ENCODE results near the gene FCER2.
"Not testable (repeated sequence)": the region's sequence is repeated elsewhere in the genome, so short reads cannot be mapped to it uniquely, and the experiment has no call there.

Gene FCER2, protein sequence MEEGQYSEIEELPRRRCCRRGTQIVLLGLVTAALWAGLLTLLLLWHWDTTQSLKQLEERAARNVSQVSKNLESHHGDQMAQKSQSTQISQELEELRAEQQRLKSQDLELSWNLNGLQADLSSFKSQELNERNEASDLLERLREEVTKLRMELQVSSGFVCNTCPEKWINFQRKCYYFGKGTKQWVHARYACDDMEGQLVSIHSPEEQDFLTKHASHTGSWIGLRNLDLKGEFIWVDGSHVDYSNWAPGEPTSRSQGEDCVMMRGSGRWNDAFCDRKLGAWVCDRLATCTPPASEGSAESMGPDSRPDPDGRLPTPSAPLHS

DNA sequence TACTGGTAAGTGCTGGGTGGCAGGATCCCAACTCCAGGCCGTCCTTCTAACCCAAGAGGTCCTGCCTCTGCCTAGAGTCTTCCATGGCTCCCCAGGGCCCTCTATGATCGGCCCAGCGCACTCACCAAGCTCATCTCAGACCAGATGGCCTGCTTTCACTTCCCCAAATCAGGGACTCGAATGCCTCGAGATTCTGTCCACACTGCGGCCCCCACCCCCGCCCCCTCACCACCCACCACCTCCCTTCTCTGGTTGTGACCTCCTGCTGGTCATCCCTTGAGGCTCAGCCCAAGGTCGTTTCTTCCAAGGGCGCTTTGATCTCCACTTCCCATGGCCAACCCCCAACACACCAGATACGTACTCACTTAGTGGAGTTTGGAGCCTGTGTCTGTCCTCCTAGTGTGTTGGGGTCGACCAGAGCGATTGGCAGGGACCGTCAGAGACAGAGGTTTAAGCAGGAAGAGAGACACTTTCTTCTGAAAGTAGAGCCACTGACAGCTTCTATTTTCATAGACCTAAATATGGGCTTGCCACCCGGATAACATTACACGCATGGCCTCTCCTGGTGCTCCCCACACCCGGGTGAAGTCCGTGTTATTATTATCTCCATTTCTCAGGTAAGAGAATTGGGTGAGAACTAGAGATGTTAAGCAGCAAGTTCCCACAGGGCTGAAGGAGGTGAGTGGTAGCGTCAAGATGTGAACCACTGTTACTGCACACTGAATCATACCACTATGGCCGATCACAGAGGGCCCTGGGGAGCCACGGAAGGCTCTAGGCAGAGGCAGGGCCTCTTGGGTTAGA is at the start of gene FCER2:
TSS of gene FCER2 (minus strand) at position 478 of the 804 bp plus-strand sequence. CDS start 2,371 bp downstream, outside the sequence.
- DNase-seq = no peak

- DNase-seq = no peak
Measured at GRCh38 chr19:7751157-7751783, 49.3 kb upstream of the FCER2 start.

DNA sequence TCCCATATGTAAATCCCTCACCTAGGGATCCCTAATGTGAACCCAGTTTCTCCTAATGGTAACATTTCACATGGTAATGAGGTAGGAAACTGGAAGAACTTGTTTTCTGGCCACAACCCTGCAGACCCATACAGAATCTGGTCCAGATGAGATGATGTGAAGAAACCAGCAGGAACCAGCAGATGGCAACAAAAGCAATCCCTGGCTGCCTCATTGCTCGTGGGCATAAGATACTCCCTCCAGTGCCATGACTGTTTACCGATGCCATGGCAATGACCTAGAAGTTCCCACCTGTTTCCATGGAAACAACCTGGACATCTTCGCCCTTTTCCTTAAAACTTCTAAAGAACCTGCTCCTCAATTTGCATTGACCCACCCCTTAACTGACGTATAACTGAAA is 46.8 kb upstream of the FCER2 start:
- peak; percentile 71 to 76 for DNase-seq

- no peak for DNase-seq
Measured at GRCh38 chr19:7748171-7748570, 46.2 kb upstream of the FCER2 start.

GRCh38 chr19:7746903-7747884 is 45.3 kb upstream of the FCER2 start, which contains the start of gene CD209:
Gene CD209 (minus strand): TSS chr19:7747534. CDS start chr19:7747511, 23 bp downstream.
- DNase-seq = no peak

- not testable (repeated sequence) for DNase-seq
Measured at GRCh38 chr19:7746306-7746705, 44.4 kb upstream of the FCER2 start.

- no peak for DNase-seq
Measured at GRCh38 chr19:7744871-7745650, 43.1 kb upstream of the FCER2 start.

DNA sequence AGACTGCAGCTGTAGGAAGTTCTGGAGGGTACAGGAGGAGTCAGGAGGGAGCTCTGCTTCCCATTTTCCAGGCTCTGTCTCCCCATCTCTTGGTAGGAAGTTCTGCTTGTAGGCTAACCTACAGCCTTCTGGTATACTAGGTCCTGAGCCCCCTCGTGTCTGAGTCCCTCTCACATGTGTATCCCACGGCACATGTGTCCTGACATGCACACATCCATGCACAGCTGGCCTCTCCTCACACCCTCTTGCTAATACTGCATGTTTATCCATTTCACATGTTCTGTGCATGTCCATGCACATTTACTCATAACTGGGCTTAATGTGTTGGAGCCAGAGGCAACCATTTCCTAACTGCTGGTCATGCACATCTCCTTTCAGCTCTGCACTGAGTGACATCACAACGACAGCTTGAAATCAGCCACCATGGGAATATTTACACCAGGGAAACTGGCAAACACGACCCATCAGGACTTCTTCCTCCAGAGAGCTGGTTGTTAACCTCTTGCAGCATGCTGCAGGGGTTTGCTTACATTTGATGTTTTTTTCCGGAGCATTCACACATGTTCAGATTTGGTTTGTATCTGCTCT is 42.4 kb upstream of the FCER2 start:
- DNase-seq = no peak

DNA sequence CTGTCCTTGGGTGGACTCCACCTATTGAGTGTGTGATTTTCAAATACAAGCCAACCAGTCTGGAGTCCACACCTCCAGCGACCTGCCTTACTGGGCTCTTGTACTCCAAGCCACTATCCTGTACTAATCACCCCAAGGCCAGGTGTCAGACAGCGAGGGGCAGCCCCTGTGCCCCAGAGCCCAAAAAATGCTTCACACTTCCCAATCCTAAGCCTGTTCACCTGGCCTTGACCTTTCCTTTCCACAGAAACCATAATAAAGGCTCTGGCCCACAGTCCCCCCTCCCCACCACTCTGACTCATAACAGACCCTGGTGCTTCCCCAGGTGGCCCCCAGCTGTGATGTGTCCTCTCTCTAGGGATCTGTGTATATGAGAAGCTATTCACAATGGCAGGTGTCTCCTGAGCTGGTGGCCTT is 41.5 kb upstream of the FCER2 start:
- peak in 1 of 2 experiments; percentile 21 for DNase-seq

DNA sequence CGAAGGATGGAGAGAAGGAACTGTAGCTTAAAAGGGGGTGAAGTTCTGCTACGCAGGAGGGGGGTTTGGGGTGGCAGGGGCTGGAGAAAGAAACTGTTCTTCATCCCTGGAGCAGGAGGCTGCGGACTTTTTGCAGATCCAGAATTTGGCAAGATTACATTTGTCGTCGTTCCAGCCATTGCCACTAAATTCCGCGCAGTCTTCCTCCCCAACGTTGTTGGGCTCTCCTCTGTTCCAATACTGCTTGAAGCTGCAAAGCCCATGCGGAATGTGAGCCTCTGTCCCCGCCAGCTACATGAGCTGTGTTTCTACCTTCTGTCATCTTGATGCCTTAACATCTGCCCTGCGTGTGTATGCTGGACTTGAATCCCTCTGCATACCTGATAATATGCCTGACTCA is 41.1 kb upstream of the FCER2 start:
- DNase-seq = peak; percentile 70 to 90

DNA sequence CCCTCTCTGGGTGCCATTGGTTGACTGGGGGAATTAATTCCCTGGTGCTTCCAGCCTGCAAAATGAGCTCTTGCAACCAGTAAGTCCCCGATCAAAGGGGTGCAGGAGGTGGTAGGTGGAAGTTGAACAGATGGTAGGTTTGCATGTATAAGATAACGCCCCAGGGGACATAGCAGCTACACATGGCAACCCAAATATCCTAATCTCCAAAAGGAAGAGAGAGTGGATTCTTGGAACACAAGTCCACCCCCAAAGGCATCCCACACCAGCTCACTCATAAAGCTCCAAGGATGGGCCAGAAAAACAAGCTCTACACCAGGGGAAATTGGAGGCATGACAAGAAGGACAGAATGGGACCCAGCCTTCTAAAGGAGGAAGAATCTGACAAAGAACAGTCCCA is 40.6 kb upstream of the FCER2 start:
- DNase-seq = peak; percentile 85 to 97

DNA sequence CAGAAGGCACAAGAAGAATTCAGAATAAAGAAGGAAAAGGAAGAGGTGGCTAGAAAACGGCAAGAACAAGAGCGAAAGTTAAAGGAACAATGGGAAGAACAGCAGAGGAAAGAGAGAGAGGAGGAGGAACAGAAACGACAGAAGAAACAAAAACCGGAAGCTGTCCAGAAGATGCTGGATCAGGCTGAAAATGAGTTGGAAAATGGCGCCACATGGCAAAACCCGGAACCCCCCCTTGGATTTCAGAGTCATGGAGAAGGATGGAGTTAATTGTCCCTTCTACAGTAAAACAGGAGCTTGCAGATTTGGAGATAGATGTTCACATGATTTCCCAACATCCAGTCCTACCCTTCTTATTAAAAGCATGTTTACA is 38.7 kb upstream of the FCER2 start:
- DNase-seq = no peak

- no peak for DNase-seq
Measured at GRCh38 chr19:7739801-7740681, 38.1 kb upstream of the FCER2 start.

- peak in 1 of 2 experiments; percentile 26 for DNase-seq
Measured at GRCh38 chr19:7739211-7739755, 37.4 kb upstream of the FCER2 start.

GRCh38 chr19:7738023-7738422 is 36.1 kb upstream of the FCER2 start:
- DNase-seq = no peak

- no peak for DNase-seq
Measured at GRCh38 chr19:7737215-7737614, 35.3 kb upstream of the FCER2 start.

DNA sequence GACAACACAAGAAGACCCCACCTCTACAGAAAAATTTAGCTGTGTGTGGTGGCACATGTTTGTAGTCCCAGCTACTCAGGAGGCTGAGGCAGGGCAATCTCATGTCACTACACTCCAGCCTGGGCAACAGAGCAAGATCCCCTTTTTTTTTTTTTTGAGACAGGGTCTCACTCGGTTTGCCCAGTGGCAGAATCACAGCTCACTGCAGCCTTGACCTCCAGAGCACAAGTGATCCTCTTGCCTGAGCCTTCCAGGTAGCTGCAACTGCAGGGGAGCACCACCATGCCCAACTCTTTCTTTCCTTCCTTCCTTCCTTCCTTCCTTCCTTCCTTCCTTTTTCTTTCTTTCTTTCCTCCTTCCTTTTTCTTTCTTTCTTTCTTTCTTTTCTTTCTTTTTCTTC is 34.2 kb upstream of the FCER2 start:
- DNase-seq = no peak

DNA sequence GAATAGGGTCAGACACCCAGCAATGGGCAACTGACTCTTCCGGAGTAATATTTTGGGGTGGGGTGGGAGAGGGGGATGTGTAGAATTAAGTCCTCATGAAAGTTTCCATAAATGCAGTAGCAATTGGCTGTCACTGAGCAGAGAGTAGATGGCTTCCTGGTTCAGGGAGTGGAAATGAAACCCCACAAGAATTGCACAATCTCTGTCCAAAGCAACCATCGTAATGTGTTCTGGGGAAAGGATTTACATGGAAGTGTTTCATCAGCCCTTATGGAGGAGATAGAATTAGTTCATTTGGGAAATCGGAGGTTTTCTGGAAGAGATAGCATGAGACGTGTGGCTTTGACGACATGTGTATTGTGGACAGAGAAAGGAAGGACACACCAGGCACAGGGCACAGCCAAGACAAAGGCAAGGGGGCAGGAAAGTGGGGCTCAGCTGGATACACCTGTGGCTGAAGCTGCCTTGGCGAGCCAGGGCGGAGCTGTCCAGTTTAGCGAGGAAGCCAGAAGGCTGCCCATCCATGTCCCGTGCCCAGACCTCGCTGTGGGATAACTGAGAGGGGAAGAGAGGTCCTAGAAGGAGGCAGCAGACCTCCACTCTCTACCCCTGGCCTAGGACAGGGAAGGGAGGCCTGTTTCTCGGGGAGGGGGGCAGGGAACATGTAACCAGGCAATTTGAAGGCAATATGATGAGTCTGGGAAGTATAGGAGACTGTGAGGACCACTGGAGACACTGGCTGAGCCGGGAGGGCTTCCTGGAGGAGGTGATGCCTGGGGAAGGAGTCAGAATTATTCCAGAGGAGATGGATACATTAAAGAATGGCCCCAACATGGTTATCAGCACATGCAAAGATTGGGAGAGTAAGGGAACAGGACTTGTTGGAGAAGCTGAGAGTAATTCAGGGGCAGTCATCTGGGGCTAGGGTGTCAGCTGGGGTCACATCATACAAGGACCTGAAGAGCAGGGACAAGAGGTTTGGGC is 32.6 kb upstream of the FCER2 start:
- DNase-seq = no peak

- DNase-seq = no peak
Measured at GRCh38 chr19:7733376-7733775, 31.4 kb upstream of the FCER2 start.
